Limb (tissue), 2 donors: ENCODE data around the gene ROCK2.

Experiments used
- DNase-seq, 2 donors: peaks; one replicate each; pipeline ENCODE4 v3.0.0-alpha.2; 2016; ENCODE audit errors: extremely low spot score in 2 of 2

ROCK2 gene

GRCh38 chr2:11367170-11367730 is 22.8 kb upstream of the ROCK2 start:
- DNase-seq = no peak

GRCh38 chr2:11366326-11366741 is 21.9 kb upstream of the ROCK2 start:
- DNase-seq = no peak

- DNase-seq = no peak
Measured at GRCh38 chr2:11365096-11365879, 20.9 kb upstream of the ROCK2 start.

- DNase-seq = no peak
Measured at GRCh38 chr2:11364565-11364887, 20.1 kb upstream of the ROCK2 start.

GRCh38 chr2:11363868-11364564 is 19.6 kb upstream of the ROCK2 start:
- DNase-seq = no peak

GRCh38 chr2:11359865-11360264 is 15.4 kb upstream of the ROCK2 start:
- no peak for DNase-seq

- DNase-seq = peak in 1 of 2 donors; percentile 46
Measured at GRCh38 chr2:11357428-11357972, 13.1 kb upstream of the ROCK2 start.

GRCh38 chr2:11356764-11357163 is 12.3 kb upstream of the ROCK2 start:
- DNase-seq = no peak

GRCh38 chr2:11355194-11356053 is 11.0 kb upstream of the ROCK2 start:
- DNase-seq = no peak

GRCh38 chr2:11354363-11355154 is 10.1 kb upstream of the ROCK2 start:
- no peak for DNase-seq

- no peak for DNase-seq
Measured at GRCh38 chr2:11352781-11353537, 8.5 kb upstream of the ROCK2 start.

GRCh38 chr2:11348209-11348749 is 3.8 kb upstream of the ROCK2 start:
- DNase-seq = no peak

GRCh38 chr2:11347403-11347959 is 3.0 kb upstream of the ROCK2 start:
- no peak for DNase-seq

GRCh38 chr2:11346023-11346482 is 1.6 kb upstream of the ROCK2 start:
- no peak for DNase-seq

- peak in 1 of 2 donors; percentile 78 for DNase-seq
Measured at GRCh38 chr2:11344956-11345677, 681 bp upstream of the ROCK2 start.

GRCh38 chr2:11343650-11344341 is 640 bp downstream of the ROCK2 start:
- DNase-seq = peak in 1 of 2 donors; percentile 76

GRCh38 chr2:11343368-11343649 is 1.1 kb downstream of the ROCK2 start:
- DNase-seq = no peak
